T-cell (primary cell): ENCODE results near the gene PSMC2. TPM values are rescaled to one million over a fixed set of nuclear protein-coding genes. Genes with fewer than 3 reads are reported as not detected.
"Not testable (repeated sequence)": the region's sequence is repeated elsewhere in the genome, so short reads cannot be mapped to it uniquely, and the experiment has no call there.

Source experiments
- ATAC-seq, 4 experiments: fragments of 200-7000 bp in 3 of 4; fragments of 150-1000 bp in 1 of 4; cut with Tn5 transposase; replicated peaks in 1 of 4; 1 replicate in 3 of 4; 2 replicates in 1 of 4; pipeline ENCODE4 v1.10.0; 2021; ENCODE audit warnings: moderate library complexity in 3 of 4, mild to moderate bottlenecking in 2 of 4, moderate number of reproducible peaks in 1 of 4
- CTCF ChIA-PET, 2 donors: fragments of 300-600 bp; sonication (Branson Sonifier 250); formaldehyde crosslinking; loops; one replicate each; lab custom pipeline; 2022; ENCODE audit warnings: antibody characterized with exemption in 2 of 2; lab: Charles Lee
- POLR2A ChIA-PET, 2 donors: fragments of 300-600 bp; sonication (Branson Sonifier 250); formaldehyde crosslinking; loops; one replicate each; lab custom pipeline; 2022; ENCODE audit warnings: antibody characterized with exemption in 2 of 2; lab: Charles Lee
- DNase-seq, 35 experiments: peaks; one replicate each; pipeline versions ENCODE4 v3.0.0 to v3.0.0-alpha.2; 2013 to 2023
- H3K27ac ChIP-seq: one replicate; pipeline ENCODE4 v1.5.1; 2013; ENCODE audit warnings: low read length
- H3K27me3 ChIP-seq, 2 experiments: replicated peaks in 1 of 2; 1 replicate in 1 of 2; 2 replicates in 1 of 2; pipeline versions ENCODE4 v1.6.1 to v1.7.0; 2013; ENCODE audit warnings: low read length in 1 of 2, mixed read lengths in 1 of 2; ENCODE audit not compliant: control insufficient read depth in 2 of 2, insufficient read depth in 2 of 2; ENCODE audit errors: extremely low read depth in 1 of 2
- H3K36me3 ChIP-seq, 2 donors: 1 replicate in 1 of 2; 2 replicates in 1 of 2; pipeline versions ENCODE4 v1.6.1 to v1.7.0; 2013; ENCODE audit warnings: low read length in 1 of 2; ENCODE audit not compliant: control insufficient read depth in 2 of 2, insufficient read depth in 1 of 2; ENCODE audit errors: extremely low read depth in 1 of 2
- H3K4me1 ChIP-seq, 2 experiments: 1 replicate in 1 of 2; 2 replicates in 1 of 2; pipeline versions ENCODE4 v1.6.1 to v1.7.0; 2013; ENCODE audit warnings: low read length in 2 of 2, mixed read lengths in 1 of 2; ENCODE audit not compliant: insufficient read depth in 2 of 2, control insufficient read depth in 1 of 2; ENCODE audit errors: extremely low read depth in 1 of 2
- H3K4me3 ChIP-seq, 2 donors: 1 replicate in 1 of 2; 2 replicates in 1 of 2; pipeline versions ENCODE4 v1.5.1 to v1.7.0; 2013; ENCODE audit warnings: mild to moderate bottlenecking in 2 of 2, low read length in 1 of 2, moderate library complexity in 1 of 2; ENCODE audit not compliant: control insufficient read depth in 1 of 2; ENCODE audit errors: extremely low read depth in 1 of 2
- H3K9me3 ChIP-seq: 2 replicates; pipeline ENCODE4 v1.7.0; 2013
- H3K27ac Mint-ChIP-seq, 2 donors: one replicate each; pipeline ENCODE4 v1.8.0; 2020 to 2021; ENCODE audit warnings: mild to moderate bottlenecking in 2 of 2, mixed read lengths in 2 of 2
- H3K27me3 Mint-ChIP-seq, 2 donors: one replicate each; pipeline ENCODE4 v1.8.0; 2021 to 2022; ENCODE audit warnings: mixed read lengths in 2 of 2
- H3K36me3 Mint-ChIP-seq: one replicate; pipeline ENCODE4 v1.8.0; 2021; ENCODE audit warnings: mixed read lengths
- H3K4me1 Mint-ChIP-seq, 3 donors: one replicate each; pipeline ENCODE4 v1.8.0; 2020 to 2022; ENCODE audit warnings: mixed read lengths in 3 of 3, mild to moderate bottlenecking in 1 of 3
- H3K4me3 Mint-ChIP-seq, 3 donors: one replicate each; pipeline ENCODE4 v1.8.0; 2020 to 2022; ENCODE audit warnings: mild to moderate bottlenecking in 3 of 3, mixed read lengths in 3 of 3, moderate library complexity in 3 of 3
- H3K9me3 Mint-ChIP-seq, 3 donors: one replicate each; pipeline ENCODE4 v1.8.0; 2020 to 2022; ENCODE audit warnings: mixed read lengths in 3 of 3
- WGBS: methylation state at CpG from one replicate; pipeline ENCODE4 v1.1.5; 2013; ENCODE audit warnings: missing lambda C conversion rate; ENCODE audit not compliant: insufficient coverage; 5-methylcytosine and 5-hydroxymethylcytosine counted together
- total RNA-seq, 35 experiments: library from RNA in 6 of 35; stranded (reverse) in 6 of 35; fragments of 120-200 nt in 1 of 35; gene quantifications; one replicate each; pipeline versions ENCODE4 v1.2.1 to v1.2.4 and lab custom pipeline; 2013 to 2026

The PSMC2 gene
- total RNA-seq, 5 donors from 2014 or later (not counting 1 experiment from before 2014, with no cell fraction given), result 61.8 to 72.6 (median 66.6) TPM

GRCh38 chr7:103391976-103392375 is 44.5 kb downstream of the PSMC2 start:
- POLR2A ChIA-PET, result no interaction called here
- Histone ChIP-seq H3K4me1 (no peaks in the 10 kb centered on the region), H3K27me3 (peaks cover 0 to 4% of the 10 kb centered on the region in 2 experiments), H3K36me3 (no peaks in the 10 kb centered on the region), H3K4me3 (no peak overlapping the region), H3K27ac (no peak overlapping the region), H3K9me3 (no peaks in the 10 kb centered on the region)
- ATAC-seq, result no peak
- no peak for DNase-seq
- no peaks in the 10 kb centered on the region for H3K36me3 Mint-ChIP-seq
- WGBS, result no CpG with 5 or more reads among the region's 2 CpGs
- no peak overlapping the region for H3K27ac Mint-ChIP-seq
- no peak overlapping the region for H3K4me3 Mint-ChIP-seq
- H3K9me3 Mint-ChIP-seq, result no peaks in the 10 kb centered on the region
- H3K27me3 Mint-ChIP-seq, result peaks cover 12 to 16% of the 10 kb centered on the region in 2 donors
- no peaks in the 10 kb centered on the region for H3K4me1 Mint-ChIP-seq
- CTCF ChIA-PET, result no interaction called here

GRCh38 chr7:103394566-103394965 is 47.1 kb downstream of the PSMC2 start:
- Mint-ChIP-seq H3K4me1 (no peaks in the 10 kb centered on the region), H3K27ac (no peak overlapping the region), H3K27me3 (peaks cover 9 to 10% of the 10 kb centered on the region in 2 donors), H3K4me3 (no peak overlapping the region), H3K9me3 (no peaks in the 10 kb centered on the region), H3K36me3 (no peaks in the 10 kb centered on the region)
- Histone ChIP-seq H3K9me3 (no peaks in the 10 kb centered on the region), H3K4me3 (no peak overlapping the region), H3K4me1 (no peaks in the 10 kb centered on the region), H3K27me3 (peaks cover 0 to under 1% of the 10 kb centered on the region in 2 experiments), H3K27ac (no peak overlapping the region), H3K36me3 (no peaks in the 10 kb centered on the region)
- WGBS, result no CpG with 5 or more reads among the region's 4 CpGs
- no peak for ATAC-seq
- DNase-seq, result no peak
- CTCF ChIA-PET, result no interaction called here
- POLR2A ChIA-PET, result no interaction called here

GRCh38 chr7:103395071-103395470 is 47.6 kb downstream of the PSMC2 start:
- Histone ChIP-seq H3K36me3 (no peaks in the 10 kb centered on the region), H3K27ac (no peak overlapping the region), H3K4me3 (no peak overlapping the region), H3K27me3 (no peaks in the 10 kb centered on the region), H3K9me3 (no peaks in the 10 kb centered on the region), H3K4me1 (no peaks in the 10 kb centered on the region)
- Mint-ChIP-seq H3K27me3 (peaks cover 6 to 8% of the 10 kb centered on the region in 2 donors), H3K4me1 (no peaks in the 10 kb centered on the region), H3K9me3 (no peaks in the 10 kb centered on the region), H3K27ac (no peak overlapping the region), H3K36me3 (no peaks in the 10 kb centered on the region), H3K4me3 (no peak overlapping the region)
- no peak for DNase-seq
- WGBS, result no CpG with 5 or more reads among the region's 1 CpG
- CTCF ChIA-PET, result no interaction called here
- POLR2A ChIA-PET, result no interaction called here
- no peak for ATAC-seq

DNA sequence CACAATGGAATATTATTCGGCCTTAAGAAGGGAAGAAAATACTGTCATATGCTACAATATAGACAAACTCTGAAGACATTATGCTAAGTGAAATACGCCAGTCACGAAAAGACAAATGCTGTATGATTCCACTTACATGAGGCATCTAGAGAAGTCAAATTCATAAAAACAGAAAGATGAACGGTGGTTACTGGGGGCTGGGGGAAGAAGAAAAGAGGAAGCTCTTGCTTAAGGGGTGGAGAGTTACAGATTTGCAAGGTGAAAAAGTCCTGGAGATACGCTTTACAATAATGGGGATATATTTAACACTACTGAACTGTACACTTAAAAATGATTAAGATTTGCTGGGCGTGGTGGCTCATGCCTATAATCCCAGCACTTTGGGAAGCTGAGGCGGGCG is 49.0 kb downstream of the PSMC2 start:
- Histone ChIP-seq H3K27me3 (no peaks in the 10 kb centered on the region), H3K27ac (no peak overlapping the region), H3K4me3 (no peak overlapping the region), H3K36me3 (no peaks in the 10 kb centered on the region), H3K9me3 (no peaks in the 10 kb centered on the region), H3K4me1 (no peaks in the 10 kb centered on the region)
- no peaks in the 10 kb centered on the region for H3K9me3 Mint-ChIP-seq
- WGBS, result no CpG with 5 or more reads among the region's 8 CpGs
- CTCF ChIA-PET, result no interaction called here
- no peak overlapping the region for H3K4me3 Mint-ChIP-seq
- H3K36me3 Mint-ChIP-seq, result no peaks in the 10 kb centered on the region
- H3K27me3 Mint-ChIP-seq, result peaks cover 5 to 7% of the 10 kb centered on the region in 2 donors
- ATAC-seq (no peak), DNase-seq (no peak)
- POLR2A ChIA-PET, result no interaction called here
- no peak overlapping the region for H3K27ac Mint-ChIP-seq
- H3K4me1 Mint-ChIP-seq, result no peaks in the 10 kb centered on the region

GRCh38 chr7:103398483-103399127 is 51.2 kb downstream of the PSMC2 start:
- H3K9me3 Mint-ChIP-seq, result no peaks in the 10 kb centered on the region
- H3K36me3 Mint-ChIP-seq, result no peaks in the 10 kb centered on the region
- Histone ChIP-seq H3K9me3 (no peaks in the 10 kb centered on the region), H3K27ac (no peak overlapping the region), H3K4me3 (no peak overlapping the region), H3K36me3 (no peaks in the 10 kb centered on the region), H3K4me1 (no peaks in the 10 kb centered on the region), H3K27me3 (no peaks in the 10 kb centered on the region)
- CTCF ChIA-PET, result no interaction called here
- ATAC-seq (no peak), DNase-seq (no peak)
- no peaks in the 10 kb centered on the region for H3K4me1 Mint-ChIP-seq
- 0% methylated on average over 1 of the region's 2 CpGs for WGBS
- no peak overlapping the region for H3K27ac Mint-ChIP-seq
- no peak overlapping the region for H3K4me3 Mint-ChIP-seq
- POLR2A ChIA-PET, result no interaction called here
- H3K27me3 Mint-ChIP-seq, result peaks cover 7% of the 10 kb centered on the region in 2 donors

DNA sequence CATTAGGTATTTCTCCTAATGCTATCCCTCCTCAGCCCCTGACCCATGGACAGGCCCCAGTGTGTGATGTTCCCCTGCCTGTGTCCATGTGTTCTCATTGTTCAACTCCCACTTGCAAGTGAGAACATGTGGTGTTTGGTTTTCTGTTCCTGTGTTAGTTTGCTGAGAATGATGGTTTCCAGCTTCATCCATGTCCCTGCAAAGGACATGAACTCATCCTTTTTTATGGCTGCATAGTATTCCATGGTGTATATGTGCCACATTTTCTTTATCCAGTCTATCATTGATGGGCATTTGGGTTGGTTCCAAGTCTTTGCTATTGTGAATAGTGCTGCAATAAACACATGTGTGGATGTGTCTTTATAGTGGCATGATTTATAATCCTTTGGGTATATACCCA is 52.2 kb downstream of the PSMC2 start:
- H3K36me3 Mint-ChIP-seq, H3K4me3 Mint-ChIP-seq, H3K27ac Mint-ChIP-seq, H3K4me1 Mint-ChIP-seq, H3K36me3 ChIP-seq, POLR2A ChIA-PET, H3K9me3 ChIP-seq, CTCF ChIA-PET, H3K4me1 ChIP-seq, H3K4me3 ChIP-seq, H3K9me3 Mint-ChIP-seq, H3K27ac ChIP-seq, H3K27me3 ChIP-seq, DNase-seq, ATAC-seq: not testable (repeated sequence)
- peaks cover 8 to 11% of the 10 kb centered on the region in 2 donors for H3K27me3 Mint-ChIP-seq
